Omental fat pad (tissue), 4 donors: ENCODE data around the gene KCNQ1. TPM values are rescaled to one million over a fixed set of nuclear protein-coding genes. Genes with fewer than 3 reads are reported as not detected.

Experiments used
- ATAC-seq: fragments of 150-250 bp; one replicate; pipeline ENCODE4 v1.9.1; 2016; ENCODE audit warnings: mild to moderate bottlenecking, moderate library complexity; ENCODE audit not compliant: low FRiP score
- DNase-seq: peaks from one replicate; pipeline ENCODE4 v3.0.0-alpha.2; 2019; ENCODE audit warnings: low spot score
- CTCF ChIP-seq, 3 donors: fragments of 450-650 bp; IDR thresholded peaks; one replicate each; pipeline ENCODE4 v1.5.1; 2016 to 2017; ENCODE audit warnings: antibody characterized with exemption in 3 of 3, mild to moderate bottlenecking in 3 of 3, moderate library complexity in 2 of 3
- total RNA-seq, 4 donors: library from RNA; depleted of rRNA; stranded (reverse); fragments of >200 nt; gene quantifications; one replicate each; pipeline ENCODE4 v1.1.0, GENCODE V29; 2016

Gene KCNQ1
- total RNA-seq, 4 donors from 2014 or later, result 4.5 to 5.9 (median 5.2) TPM

- no peak for ATAC-seq
- no peak for DNase-seq
Observed at GRCh38 chr11:2719831-2720590, 275.2 kb downstream of the KCNQ1 start.

GRCh38 chr11:2721210-2721916 lies 276.6 kb downstream of the KCNQ1 start:
- DNase-seq (no peak), ATAC-seq (no peak)
- no peak for TF ChIP-seq CTCF (IDR thresholded peaks at IDR 0.05)

More at GRCh38 chr11:2719831-2720590, 275.2 kb downstream of the KCNQ1 start:
- TF ChIP-seq CTCF (IDR thresholded peaks at IDR 0.05), result no peak

GRCh38 chr11:2722955-2723354 lies 278.1 kb downstream of the KCNQ1 start:
- ATAC-seq (no peak), DNase-seq (no peak)
- TF ChIP-seq CTCF (IDR thresholded peaks at IDR 0.05), result no peak

GRCh38 chr11:2724104-2724503 lies 279.3 kb downstream of the KCNQ1 start:
- ATAC-seq (no peak), DNase-seq (no peak)
- no peak for TF ChIP-seq CTCF (IDR thresholded peaks at IDR 0.05)

GRCh38 chr11:2724653-2725367 lies 280.0 kb downstream of the KCNQ1 start:
- no peak for TF ChIP-seq CTCF (IDR thresholded peaks at IDR 0.05)
- ATAC-seq, result peak; percentile 66
- DNase-seq, result no peak

- DNase-seq, result no peak
- ATAC-seq, result peak; percentile 71
- TF ChIP-seq CTCF (IDR thresholded peaks at IDR 0.05), result no peak
Observed at GRCh38 chr11:2725368-2726300, 280.8 kb downstream of the KCNQ1 start.
